ENCODE measurements around the gene TP53BP2.
"Not testable (repeated sequence)": the region's sequence is repeated elsewhere in the genome, so short reads cannot be mapped to it uniquely, and the experiment has no call there.

Gene TP53BP2, protein sequence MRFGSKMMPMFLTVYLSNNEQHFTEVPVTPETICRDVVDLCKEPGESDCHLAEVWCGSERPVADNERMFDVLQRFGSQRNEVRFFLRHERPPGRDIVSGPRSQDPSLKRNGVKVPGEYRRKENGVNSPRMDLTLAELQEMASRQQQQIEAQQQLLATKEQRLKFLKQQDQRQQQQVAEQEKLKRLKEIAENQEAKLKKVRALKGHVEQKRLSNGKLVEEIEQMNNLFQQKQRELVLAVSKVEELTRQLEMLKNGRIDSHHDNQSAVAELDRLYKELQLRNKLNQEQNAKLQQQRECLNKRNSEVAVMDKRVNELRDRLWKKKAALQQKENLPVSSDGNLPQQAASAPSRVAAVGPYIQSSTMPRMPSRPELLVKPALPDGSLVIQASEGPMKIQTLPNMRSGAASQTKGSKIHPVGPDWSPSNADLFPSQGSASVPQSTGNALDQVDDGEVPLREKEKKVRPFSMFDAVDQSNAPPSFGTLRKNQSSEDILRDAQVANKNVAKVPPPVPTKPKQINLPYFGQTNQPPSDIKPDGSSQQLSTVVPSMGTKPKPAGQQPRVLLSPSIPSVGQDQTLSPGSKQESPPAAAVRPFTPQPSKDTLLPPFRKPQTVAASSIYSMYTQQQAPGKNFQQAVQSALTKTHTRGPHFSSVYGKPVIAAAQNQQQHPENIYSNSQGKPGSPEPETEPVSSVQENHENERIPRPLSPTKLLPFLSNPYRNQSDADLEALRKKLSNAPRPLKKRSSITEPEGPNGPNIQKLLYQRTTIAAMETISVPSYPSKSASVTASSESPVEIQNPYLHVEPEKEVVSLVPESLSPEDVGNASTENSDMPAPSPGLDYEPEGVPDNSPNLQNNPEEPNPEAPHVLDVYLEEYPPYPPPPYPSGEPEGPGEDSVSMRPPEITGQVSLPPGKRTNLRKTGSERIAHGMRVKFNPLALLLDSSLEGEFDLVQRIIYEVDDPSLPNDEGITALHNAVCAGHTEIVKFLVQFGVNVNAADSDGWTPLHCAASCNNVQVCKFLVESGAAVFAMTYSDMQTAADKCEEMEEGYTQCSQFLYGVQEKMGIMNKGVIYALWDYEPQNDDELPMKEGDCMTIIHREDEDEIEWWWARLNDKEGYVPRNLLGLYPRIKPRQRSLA

DNA sequence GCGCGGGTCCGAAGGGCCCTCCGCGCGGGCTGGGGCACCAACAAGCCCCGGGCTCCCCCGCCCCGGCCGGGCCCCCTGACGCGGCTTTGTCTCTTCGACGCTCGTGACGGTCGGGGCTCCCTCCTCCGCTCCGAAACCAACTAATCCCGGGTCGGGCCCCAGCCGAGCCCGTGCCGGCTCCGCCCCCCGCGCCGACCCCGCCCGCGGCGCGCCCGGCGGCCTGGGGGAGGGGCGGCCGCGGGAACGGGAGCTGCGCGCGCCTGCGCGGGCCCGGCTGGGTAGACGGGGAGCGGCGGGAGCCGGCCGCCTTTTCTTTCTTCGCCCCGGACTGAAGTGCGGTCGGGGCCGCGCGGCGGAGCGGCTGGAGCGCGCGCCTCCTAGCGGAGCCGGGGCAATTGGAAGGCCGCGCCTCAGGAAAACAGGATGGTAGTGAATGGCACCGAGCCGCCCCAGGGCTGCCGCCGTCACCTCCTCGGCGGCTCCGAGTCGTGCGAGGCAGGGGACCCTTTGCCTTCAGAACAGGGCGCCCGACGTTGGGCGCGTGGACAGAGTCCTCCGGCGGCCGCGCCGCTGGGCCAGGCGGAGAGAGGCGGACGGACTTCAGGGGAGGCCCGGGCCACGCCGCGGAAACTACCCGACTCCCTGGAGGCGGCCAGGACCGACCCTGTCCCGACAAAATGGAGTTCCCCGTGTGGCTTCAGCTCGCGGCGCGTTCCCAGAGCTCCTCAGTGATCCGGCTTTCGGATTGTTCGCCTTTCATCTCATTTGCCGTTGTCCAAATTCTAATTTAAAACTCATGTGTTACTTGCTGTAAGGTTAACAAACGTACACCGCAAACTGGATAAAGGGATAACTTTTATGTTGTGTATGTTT is at the start of gene TP53BP2:
Gene TP53BP2 (minus strand): TSS at position 138 of the 873 bp plus-strand sequence. CDS start 267 bp downstream, outside the sequence.
- peak; percentile 79 to 83 for ATAC-seq

DNA sequence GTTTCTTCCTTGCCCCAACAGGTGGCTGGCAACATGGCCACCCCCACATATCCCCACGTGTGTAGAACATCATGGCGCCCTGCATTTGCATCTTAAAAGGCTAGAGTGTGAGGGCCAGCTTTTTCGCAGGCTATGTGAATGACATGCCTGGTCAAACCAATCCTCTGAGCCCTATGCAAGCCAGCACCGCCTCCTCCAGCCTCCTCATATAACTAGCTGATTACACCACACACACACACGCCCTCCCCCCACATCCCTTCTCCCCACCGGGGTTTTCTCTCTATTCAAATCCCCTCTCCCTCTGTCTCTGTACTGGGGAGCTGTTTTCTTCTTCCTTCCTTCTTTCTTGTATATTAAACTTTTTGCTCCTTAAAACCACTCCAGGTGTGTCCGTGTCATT is 44.7 kb upstream of the TP53BP2 start:
- ATAC-seq: not testable (repeated sequence)

- not testable (repeated sequence) for ATAC-seq
Observed at GRCh38 chr1:223889319-223889718, 43.6 kb upstream of the TP53BP2 start.

DNA sequence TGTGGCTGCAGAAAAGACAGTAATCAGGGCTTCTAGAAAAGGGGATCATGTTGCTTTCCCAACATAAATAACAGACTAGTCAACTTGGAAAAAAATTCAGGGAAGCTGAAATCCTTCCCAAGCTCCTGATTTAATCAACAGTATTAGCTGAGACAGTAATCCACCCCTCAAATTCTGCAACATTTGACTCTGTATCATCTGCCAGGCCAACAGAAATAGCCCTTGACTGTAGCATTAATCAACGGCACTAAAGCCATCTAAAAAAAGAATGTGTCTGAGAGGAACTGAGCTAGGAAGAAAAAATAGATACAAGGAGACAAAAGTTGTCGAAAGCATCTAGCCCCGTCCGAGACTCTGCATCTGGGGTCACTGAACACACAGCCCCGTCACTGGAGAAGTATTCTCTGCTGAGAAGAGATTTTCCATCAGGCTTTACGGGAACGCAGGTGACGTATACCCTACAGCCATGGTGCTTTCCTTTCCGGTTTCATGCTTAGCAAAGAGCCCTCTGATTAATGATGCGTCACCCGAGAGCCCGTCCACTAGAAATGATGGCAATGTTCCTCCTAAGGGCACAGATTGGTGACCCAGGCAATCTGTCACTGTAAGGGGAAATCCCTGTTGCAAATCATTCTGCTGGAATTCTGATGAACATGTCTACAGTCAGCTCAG is 42.1 kb upstream of the TP53BP2 start:
- ATAC-seq: no peak

DNA sequence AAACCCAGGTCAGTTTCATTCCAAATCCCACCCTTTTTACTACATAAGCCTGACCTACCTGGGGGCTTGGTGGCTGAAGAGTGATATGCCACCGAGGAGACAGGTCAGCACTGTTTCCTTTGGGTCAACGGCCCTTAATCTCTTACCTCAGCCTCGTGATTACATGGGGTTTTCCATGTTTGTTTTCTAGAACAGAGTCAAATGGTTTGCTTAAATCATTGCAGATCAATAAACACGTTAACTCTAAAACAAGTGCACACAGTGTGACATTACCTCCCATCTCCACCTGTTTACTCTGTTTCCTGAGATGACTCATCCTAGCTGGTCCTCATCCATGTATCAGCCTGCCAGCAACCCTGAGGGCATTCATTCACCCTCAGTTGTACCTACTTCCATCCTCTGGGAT is 40.8 kb upstream of the TP53BP2 start:
- ATAC-seq: no peak

- no peak for ATAC-seq
Observed at GRCh38 chr1:223885614-223886013, 39.9 kb upstream of the TP53BP2 start.

- ATAC-seq: no peak
Observed at GRCh38 chr1:223878598-223879325, 33.0 kb upstream of the TP53BP2 start.

GRCh38 chr1:223877804-223878203 is 32.1 kb upstream of the TP53BP2 start:
- no peak for ATAC-seq

- no peak for ATAC-seq
Observed at GRCh38 chr1:223876590-223876989, 30.8 kb upstream of the TP53BP2 start.

DNA sequence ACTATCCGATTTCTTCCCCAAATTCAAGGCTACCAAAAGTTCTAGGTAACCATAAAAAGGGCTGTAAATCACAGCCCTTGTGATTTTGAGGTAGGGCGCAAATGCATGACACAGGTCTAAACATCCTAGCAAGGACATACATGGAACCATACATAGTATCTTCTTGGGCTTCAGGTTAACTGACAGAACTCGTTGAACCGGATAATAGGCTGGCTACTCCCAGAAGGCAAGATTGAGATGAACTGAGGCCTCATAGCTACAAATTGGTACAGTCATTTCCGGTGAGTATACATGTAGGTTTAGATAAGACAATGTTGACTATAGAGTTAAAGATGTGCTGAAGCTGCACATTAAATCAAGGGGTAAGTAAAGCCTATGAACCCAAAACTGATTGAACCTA is 27.3 kb upstream of the TP53BP2 start:
- no peak for ATAC-seq

DNA sequence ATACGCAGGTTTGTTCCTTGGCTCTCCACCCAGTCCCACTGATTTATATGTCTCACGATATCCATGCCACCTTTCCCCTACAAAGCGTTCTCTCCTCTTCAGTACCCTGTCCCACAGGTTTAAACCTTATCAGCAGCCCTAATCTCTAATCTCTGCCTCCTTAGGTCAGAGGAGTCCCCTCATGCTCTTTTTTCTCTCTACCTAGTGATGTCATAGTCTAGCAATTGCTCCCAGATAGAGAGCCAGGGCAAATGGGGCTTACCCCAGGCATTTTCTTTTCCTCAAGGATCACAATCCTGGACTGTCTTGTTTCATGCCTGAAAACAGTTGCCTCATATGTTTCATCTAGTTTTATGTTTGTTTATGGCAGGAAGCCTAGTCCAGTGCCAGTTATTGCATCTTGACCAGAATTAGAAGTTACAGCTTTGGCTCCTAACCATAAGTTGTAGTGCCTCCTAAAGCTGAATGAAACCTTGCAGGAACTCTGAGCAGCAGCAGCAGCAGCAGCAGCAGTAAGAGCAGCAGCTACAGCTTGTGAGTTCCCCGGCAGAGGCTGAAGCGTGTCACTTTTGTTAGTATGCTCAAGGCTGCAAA is 26.7 kb upstream of the TP53BP2 start:
- ATAC-seq: no peak

DNA sequence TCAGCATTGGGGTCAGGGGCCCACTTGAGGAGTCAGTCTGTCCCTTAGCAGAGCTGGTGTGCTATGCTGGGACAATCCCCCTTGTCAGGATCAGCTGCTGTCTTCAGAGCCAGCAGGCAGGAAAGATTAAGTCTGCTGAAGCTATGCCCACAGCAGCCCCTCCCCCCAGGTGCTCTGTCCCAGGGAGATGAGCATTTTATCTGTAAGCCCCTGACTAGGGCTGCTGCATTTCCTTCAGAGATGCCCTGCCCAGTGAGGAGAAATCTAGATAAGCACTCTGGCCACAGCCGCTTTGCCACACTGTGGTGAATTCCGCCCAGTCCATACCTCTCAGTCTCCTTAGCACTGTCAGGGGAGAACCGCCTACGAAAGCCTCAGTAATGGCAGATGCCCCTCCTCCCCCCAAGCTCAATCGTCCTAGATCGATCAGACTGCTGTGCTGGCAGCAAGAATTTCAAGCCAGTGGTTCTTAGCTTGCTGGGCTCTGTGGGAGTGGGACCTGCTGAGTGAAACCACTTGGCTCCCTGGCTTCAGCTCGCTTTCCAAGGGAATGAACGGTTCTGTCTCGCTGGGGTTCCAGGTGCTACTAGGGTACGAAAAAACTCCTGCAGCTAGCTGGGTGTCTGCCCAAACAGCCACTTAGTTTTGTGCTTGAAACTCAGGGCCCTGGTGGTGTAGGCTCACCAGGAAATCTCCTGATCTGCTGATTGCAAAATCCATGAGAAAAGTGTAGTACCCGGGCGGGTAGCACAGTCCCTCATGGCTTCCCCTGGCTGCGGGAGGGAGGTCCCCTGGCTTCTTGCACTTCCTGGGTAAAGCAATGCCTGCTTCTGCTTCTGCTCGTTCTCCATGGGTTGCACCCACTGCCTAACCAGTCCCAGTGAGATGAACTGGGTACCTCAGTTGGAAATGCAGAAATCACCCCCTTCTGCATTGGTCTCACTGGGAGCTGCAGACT is 25.1 kb upstream of the TP53BP2 start:
- ATAC-seq: no peak

- ATAC-seq: not testable (repeated sequence)
Observed at GRCh38 chr1:223864599-223865368, 19.0 kb upstream of the TP53BP2 start.

DNA sequence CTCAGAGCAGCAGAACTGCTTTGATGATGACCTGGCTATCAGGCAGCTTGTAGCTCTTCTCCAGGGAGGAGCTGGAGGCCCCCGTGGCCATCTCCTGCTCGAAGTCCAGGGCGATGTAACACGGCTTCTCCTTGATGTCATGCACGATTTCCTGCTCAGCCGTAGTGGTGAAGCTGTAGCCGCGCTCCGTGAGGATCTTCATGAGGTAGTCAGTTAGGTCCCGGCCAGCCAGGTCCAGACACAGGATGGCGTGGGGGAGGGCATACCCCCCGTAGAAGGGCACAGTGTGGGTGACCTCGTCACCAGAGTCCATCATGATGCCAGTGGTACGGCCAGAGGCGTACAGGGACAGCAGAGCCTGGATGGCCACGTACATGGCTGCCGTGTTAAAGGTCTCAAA is 18.3 kb upstream of the TP53BP2 start:
- no peak for ATAC-seq

GRCh38 chr1:223861904-223862303 is 16.2 kb upstream of the TP53BP2 start:
- ATAC-seq: no peak

- peak in 1 of 2 donors; percentile 13 for ATAC-seq
Observed at GRCh38 chr1:223860051-223860622, 14.4 kb upstream of the TP53BP2 start.

DNA sequence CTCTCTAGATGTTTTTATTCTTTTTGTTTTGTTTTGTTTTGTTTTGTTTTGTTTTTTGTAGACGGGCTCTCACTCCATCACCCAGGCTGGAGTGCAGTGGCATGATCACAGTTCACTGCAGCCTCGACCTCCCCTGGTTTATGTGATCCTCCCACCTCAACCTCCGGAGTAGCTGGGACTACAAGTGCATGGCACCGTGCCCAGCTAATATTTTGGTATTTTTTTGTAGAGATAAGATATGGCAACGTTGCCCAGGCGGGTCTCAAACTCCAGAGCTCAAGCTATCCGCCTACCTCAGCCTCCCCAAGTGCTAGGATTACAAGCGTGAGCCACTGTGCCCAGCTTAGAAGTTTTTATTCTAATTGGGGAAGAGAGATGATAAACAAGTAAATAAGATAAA is 13.3 kb upstream of the TP53BP2 start:
- no peak for ATAC-seq

DNA sequence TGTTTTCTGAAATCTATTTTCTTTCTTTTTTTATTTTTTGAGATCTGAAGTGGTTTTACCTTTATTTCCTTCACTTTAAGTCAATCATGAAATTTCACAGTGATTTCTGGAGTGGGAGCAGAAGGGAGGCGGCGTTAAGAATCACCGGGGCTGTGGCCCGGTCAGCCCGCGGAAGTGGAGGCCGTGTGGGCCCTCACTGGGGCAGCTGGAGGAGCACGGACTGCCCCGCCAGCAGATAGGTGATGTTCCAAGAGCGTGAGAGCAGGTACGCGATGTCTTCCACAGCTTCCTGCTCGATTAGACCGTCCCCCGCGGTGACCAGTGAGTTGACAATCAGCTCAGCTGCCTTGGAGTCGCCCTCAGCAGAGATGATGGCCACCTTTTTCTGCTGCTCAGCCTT is 10.6 kb upstream of the TP53BP2 start:
- ATAC-seq: no peak

Measured in activated CD4-positive, CD25-positive, alpha-beta regulatory T cell treated with anti-CD3 and anti-CD28 coated beads, Interleukin-2, amount 50 U/mL, for 24 hours (primary cell).